ENCODE data around the gene VCAN. TPM values are rescaled to one million over a fixed set of nuclear protein-coding genes. Genes with fewer than 3 reads are reported as not detected.

VCAN gene
- total and polyA plus RNA-seq, 10 donors = 1.8 to 442 (median 72.2) TPM

DNA sequence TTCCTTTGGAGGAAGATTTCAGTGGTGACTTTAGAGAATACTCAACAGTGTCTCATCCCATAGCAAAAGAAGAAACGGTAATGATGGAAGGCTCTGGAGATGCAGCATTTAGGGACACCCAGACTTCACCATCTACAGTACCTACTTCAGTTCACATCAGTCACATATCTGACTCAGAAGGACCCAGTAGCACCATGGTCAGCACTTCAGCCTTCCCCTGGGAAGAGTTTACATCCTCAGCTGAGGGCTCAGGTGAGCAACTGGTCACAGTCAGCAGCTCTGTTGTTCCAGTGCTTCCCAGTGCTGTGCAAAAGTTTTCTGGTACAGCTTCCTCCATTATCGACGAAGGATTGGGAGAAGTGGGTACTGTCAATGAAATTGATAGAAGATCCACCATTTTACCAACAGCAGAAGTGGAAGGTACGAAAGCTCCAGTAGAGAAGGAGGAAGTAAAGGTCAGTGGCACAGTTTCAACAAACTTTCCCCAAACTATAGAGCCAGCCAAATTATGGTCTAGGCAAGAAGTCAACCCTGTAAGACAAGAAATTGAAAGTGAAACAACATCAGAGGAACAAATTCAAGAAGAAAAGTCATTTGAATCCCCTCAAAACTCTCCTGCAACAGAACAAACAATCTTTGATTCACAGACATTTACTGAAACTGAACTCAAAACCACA, 67.4 kb downstream of the VCAN start:
- Histone ChIP-seq H3K36me3 (no peaks in the 10 kb centered on the region), H3K27ac (peak overlapping the region in 1 of 8 donors; percentile 29), H3K9me3 (no peaks in the 10 kb centered on the region), H3K4me3 (no peak overlapping the region), H3K27me3 (replicated peaks in 1 of 7) (no peaks in the 10 kb centered on the region), H3K4me1 (no peaks in the 10 kb centered on the region)
- 68 to 78% (median 71%) methylated on average over 4 of the region's 4 CpGs for WGBS, 5 donors
- no peak for DNase-seq
- TF ChIP-seq, protein P1, sequence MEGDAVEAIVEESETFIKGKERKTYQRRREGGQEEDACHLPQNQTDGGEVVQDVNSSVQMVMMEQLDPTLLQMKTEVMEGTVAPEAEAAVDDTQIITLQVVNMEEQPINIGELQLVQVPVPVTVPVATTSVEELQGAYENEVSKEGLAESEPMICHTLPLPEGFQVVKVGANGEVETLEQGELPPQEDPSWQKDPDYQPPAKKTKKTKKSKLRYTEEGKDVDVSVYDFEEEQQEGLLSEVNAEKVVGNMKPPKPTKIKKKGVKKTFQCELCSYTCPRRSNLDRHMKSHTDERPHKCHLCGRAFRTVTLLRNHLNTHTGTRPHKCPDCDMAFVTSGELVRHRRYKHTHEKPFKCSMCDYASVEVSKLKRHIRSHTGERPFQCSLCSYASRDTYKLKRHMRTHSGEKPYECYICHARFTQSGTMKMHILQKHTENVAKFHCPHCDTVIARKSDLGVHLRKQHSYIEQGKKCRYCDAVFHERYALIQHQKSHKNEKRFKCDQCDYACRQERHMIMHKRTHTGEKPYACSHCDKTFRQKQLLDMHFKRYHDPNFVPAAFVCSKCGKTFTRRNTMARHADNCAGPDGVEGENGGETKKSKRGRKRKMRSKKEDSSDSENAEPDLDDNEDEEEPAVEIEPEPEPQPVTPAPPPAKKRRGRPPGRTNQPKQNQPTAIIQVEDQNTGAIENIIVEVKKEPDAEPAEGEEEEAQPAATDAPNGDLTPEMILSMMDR (IDR thresholded peaks at IDR 0.05 in 8 of 11, conservative IDR thresholded peaks at IDR 0.05 in 3 of 11) = no peak
- TF ChIP-seq POLR2AphosphoS5 (IDR thresholded peaks at IDR 0.05) (no peak), POLR2A (IDR thresholded peaks at IDR 0.05) (no peak)
- intact Hi-C loops (cut with DNase I; ENCODE audit: low total_unique reads) = no loop called here

DNA sequence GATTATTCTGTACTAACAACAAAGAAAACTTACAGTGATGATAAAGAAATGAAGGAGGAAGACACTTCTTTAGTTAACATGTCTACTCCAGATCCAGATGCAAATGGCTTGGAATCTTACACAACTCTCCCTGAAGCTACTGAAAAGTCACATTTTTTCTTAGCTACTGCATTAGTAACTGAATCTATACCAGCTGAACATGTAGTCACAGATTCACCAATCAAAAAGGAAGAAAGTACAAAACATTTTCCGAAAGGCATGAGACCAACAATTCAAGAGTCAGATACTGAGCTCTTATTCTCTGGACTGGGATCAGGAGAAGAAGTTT, 67.9 kb downstream of the VCAN start:
- DNase-seq = no peak
- no peaks in the 10 kb centered on the region for H3K36me3 ChIP-seq
- H3K4me1 ChIP-seq = no peaks in the 10 kb centered on the region
- H3K4me3 ChIP-seq = no peak overlapping the region
- H3K9me3 ChIP-seq = no peaks in the 10 kb centered on the region
- no peak for TF ChIP-seq POLR2A (IDR thresholded peaks at IDR 0.05)
- TF ChIP-seq POLR2AphosphoS5 (IDR thresholded peaks at IDR 0.05) = no peak
- TF ChIP-seq, protein P1 (IDR thresholded peaks at IDR 0.05 in 8 of 11, conservative IDR thresholded peaks at IDR 0.05 in 3 of 11) = no peak
- H3K27ac ChIP-seq = peak overlapping the region in 1 of 8 donors; percentile 29
- no peaks in the 10 kb centered on the region for H3K27me3 ChIP-seq (replicated peaks in 1 of 7)
- 84 to 95% (median 90%) methylated on average over 1 of the region's 1 CpG for WGBS, 5 donors
- intact Hi-C loops (cut with DNase I; ENCODE audit: low total_unique reads) = no loop called here

DNA sequence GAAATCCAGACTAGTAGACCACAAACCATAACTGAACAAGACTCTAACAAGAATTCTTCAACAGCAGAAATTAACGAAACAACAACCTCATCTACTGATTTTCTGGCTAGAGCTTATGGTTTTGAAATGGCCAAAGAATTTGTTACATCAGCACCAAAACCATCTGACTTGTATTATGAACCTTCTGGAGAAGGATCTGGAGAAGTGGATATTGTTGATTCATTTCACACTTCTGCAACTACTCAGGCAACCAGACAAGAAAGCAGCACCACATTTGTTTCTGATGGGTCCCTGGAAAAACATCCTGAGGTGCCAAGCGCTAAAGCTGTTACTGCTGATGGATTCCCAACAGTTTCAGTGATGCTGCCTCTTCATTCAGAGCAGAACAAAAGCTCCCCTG, 68.6 kb downstream of the VCAN start:
- Histone ChIP-seq H3K27me3 (replicated peaks in 1 of 7) (no peaks in the 10 kb centered on the region), H3K9me3 (no peaks in the 10 kb centered on the region), H3K4me3 (no peak overlapping the region), H3K4me1 (no peaks in the 10 kb centered on the region), H3K36me3 (no peaks in the 10 kb centered on the region), H3K27ac (no peak overlapping the region)
- intact Hi-C loops (cut with DNase I; ENCODE audit: low total_unique reads) = no loop called here
- DNase-seq = no peak
- 85 to 93% (median 87%) methylated on average over 2 of the region's 2 CpGs for WGBS, 5 donors
- TF ChIP-seq, protein P1 (IDR thresholded peaks at IDR 0.05 in 8 of 11, conservative IDR thresholded peaks at IDR 0.05 in 3 of 11) = no peak
- TF ChIP-seq POLR2AphosphoS5 (IDR thresholded peaks at IDR 0.05) (no peak), POLR2A (IDR thresholded peaks at IDR 0.05) (no peak)

- Histone ChIP-seq H3K9me3 (no peaks in the 10 kb centered on the region), H3K27me3 (replicated peaks in 1 of 7) (no peaks in the 10 kb centered on the region), H3K27ac (no peak overlapping the region), H3K36me3 (no peaks in the 10 kb centered on the region), H3K4me1 (no peaks in the 10 kb centered on the region), H3K4me3 (no peak overlapping the region)
- TF ChIP-seq, protein P1 (IDR thresholded peaks at IDR 0.05 in 8 of 11, conservative IDR thresholded peaks at IDR 0.05 in 3 of 11) = no peak
- peak in 1 of 3 donors; percentile 8 for TF ChIP-seq POLR2A (IDR thresholded peaks at IDR 0.05)
- intact Hi-C loops (cut with DNase I; ENCODE audit: low total_unique reads) = no loop called here
- 88 to 96% (median 91%) methylated on average over 3 of the region's 3 CpGs for WGBS, 5 donors
- DNase-seq = no peak
These were observed 69.2 kb downstream of the VCAN start for GRCh38 chr5:83540783-83541182.

All from spleen (tissue), 11 donors.